Lower lobe of right lung (tissue), 2 donors: ENCODE measurements around the gene TMEM156. TPM values are rescaled to one million over a fixed set of nuclear protein-coding genes. Genes with fewer than 3 reads are reported as not detected.

ENCODE experiments used
- ATAC-seq, 2 donors: fragments of 200-7000 bp; cut with Tn5 transposase; one replicate each; pipeline ENCODE4 v1.9.1; 2020 to 2022; ENCODE audit warnings: mild to moderate bottlenecking in 2 of 2, moderate library complexity in 2 of 2
- DNase-seq: peaks from one replicate; pipeline ENCODE4 v3.0.0-alpha.2; 2020
- H3K27ac ChIP-seq: fragments of 200-600 bp; one replicate; pipeline ENCODE4 v1.8.0; 2022
- H3K27me3 ChIP-seq: fragments of 200-600 bp; one replicate; pipeline ENCODE4 v1.8.0; 2022; ENCODE audit warnings: low read depth
- H3K36me3 ChIP-seq: fragments of 200-600 bp; one replicate; pipeline ENCODE4 v1.8.0; 2022; ENCODE audit warnings: mild to moderate bottlenecking
- H3K4me1 ChIP-seq: fragments of 200-600 bp; one replicate; pipeline ENCODE4 v1.8.0; 2022
- H3K4me3 ChIP-seq: fragments of 200-600 bp; one replicate; pipeline ENCODE4 v1.8.0; 2022; ENCODE audit warnings: mild to moderate bottlenecking
- H3K9me3 ChIP-seq: fragments of 200-600 bp; one replicate; pipeline ENCODE4 v1.8.0; 2022
- intact Hi-C: fragments of 100-400 bp; cut with DNase I; formaldehyde crosslinking; loops from one replicate; pipeline ENCODE4 v1.11.0; 2022
- total RNA-seq: library from RNA; stranded (reverse); fragmentation: NEBNext Ultra II Directional; extraction: Animal tissue kit (Norgen Biotek cat#: 25700); gene quantifications from one replicate; pipeline ENCODE4 v1.2.1, GENCODE V29; 2021
- TF ChIP-seq, protein P1 (sequence below): fragments of 200-600 bp; IDR thresholded peaks from one replicate; pipeline ENCODE4 v1.8.0; 2022; ENCODE audit warnings: antibody characterized with exemption, mild to moderate bottlenecking
- donor health status: DM: no; HTN: yes; CAD: no; lungs with severe emphysema.

Gene TMEM156
- total RNA-seq, 1 donor from 2014 or later, result 0.62 TPM

DNA sequence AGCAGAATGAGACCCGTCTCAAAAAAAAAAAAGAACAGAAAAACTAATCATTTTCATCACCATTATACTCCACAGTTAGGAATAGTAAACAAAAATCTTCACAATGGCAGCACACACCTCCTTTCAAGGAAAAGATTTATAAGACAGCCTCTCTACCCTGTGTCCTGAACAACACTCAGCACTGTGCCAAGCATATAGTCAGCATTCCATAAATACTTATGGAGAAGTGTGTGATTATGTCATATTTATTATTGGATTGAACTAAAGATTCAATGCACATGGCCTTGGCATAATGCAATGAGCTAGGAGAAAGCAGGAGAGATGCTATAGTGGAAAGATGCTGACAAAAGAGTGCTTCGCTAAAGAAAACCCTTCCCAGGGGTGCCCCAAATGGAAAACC lies 112.0 kb downstream of the TMEM156 start:
- intact Hi-C loops, result no loop called here
- Histone ChIP-seq H3K4me1 (no peaks in the 10 kb centered on the region), H3K36me3 (peaks cover 95% of the 10 kb centered on the region), H3K27ac (no peak overlapping the region), H3K4me3 (no peak overlapping the region), H3K9me3 (no peaks in the 10 kb centered on the region), H3K27me3 (no peaks in the 10 kb centered on the region)
- TF ChIP-seq, protein P1, sequence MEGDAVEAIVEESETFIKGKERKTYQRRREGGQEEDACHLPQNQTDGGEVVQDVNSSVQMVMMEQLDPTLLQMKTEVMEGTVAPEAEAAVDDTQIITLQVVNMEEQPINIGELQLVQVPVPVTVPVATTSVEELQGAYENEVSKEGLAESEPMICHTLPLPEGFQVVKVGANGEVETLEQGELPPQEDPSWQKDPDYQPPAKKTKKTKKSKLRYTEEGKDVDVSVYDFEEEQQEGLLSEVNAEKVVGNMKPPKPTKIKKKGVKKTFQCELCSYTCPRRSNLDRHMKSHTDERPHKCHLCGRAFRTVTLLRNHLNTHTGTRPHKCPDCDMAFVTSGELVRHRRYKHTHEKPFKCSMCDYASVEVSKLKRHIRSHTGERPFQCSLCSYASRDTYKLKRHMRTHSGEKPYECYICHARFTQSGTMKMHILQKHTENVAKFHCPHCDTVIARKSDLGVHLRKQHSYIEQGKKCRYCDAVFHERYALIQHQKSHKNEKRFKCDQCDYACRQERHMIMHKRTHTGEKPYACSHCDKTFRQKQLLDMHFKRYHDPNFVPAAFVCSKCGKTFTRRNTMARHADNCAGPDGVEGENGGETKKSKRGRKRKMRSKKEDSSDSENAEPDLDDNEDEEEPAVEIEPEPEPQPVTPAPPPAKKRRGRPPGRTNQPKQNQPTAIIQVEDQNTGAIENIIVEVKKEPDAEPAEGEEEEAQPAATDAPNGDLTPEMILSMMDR, result no peak
- DNase-seq (no peak), ATAC-seq (no peak)

DNA sequence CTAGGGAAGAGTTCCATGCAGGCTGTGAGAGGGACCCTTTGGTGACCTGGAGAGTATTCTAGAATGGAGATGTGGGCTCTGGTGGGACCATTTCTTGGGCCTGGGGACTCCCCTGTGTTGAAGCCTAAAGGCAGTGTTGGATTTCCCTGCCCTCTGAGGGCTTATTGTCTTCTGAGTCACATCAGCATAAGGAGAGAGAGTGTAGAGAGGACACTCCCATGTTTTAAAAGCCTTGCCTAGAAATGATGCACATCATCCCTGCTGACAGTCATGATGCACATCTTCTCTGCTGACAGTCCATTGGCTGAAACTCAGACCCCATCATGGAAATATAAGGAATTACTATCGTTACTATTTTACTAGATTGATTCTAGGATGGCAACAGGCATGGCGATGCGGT lies 112.7 kb downstream of the TMEM156 start:
- no peak for DNase-seq
- intact Hi-C loops, result no loop called here
- Histone ChIP-seq H3K4me1 (no peaks in the 10 kb centered on the region), H3K9me3 (no peaks in the 10 kb centered on the region), H3K4me3 (no peak overlapping the region), H3K36me3 (peaks cover 95% of the 10 kb centered on the region), H3K27me3 (no peaks in the 10 kb centered on the region), H3K27ac (no peak overlapping the region)
- TF ChIP-seq, protein P1, result no peak
- no peak for ATAC-seq

GRCh38 chr4:38917481-38918025 lies 114.7 kb downstream of the TMEM156 start:
- DNase-seq, result no peak
- intact Hi-C loops, result no loop called here
- Histone ChIP-seq H3K27ac (no peak overlapping the region), H3K4me1 (no peaks in the 10 kb centered on the region), H3K4me3 (no peak overlapping the region), H3K9me3 (no peaks in the 10 kb centered on the region), H3K36me3 (peaks cover 95% of the 10 kb centered on the region), H3K27me3 (no peaks in the 10 kb centered on the region)
- TF ChIP-seq, protein P1, result no peak
- ATAC-seq, result no peak

Other genes starting within 250 kb of the TMEM156 start
- gene TLR10, start 249.4 kb downstream of the TMEM156 start, total RNA-seq, result 1.2 TPM
- gene TLR1, start 227.6 kb downstream of the TMEM156 start, total RNA-seq, result 35.3 TPM
- 12.4 TPM for gene TLR6, start 175.6 kb downstream of the TMEM156 start, total RNA-seq
- gene FAM114A1, start 164.6 kb downstream of the TMEM156 start, total RNA-seq, result 41.6 TPM
- gene KLHL5, start 29.8 kb upstream of the TMEM156 start, total RNA-seq, result 28.8 TPM
- gene WDR19, start 150.1 kb upstream of the TMEM156 start, total RNA-seq, result 40.1 TPM